ENCODE data around the gene CACNA1A.

CACNA1A gene

GRCh38 chr19:13297023-13297422 is 209.3 kb downstream of the CACNA1A start:
- H3K4me3 ChIP-seq (ENCODE audit: low read length), result no peak overlapping the region
- no peak for TF ChIP-seq CTCF (conservative IDR thresholded peaks at IDR 0.05; ENCODE audit: low read length)
- no peak for DNase-seq (ENCODE audit: low read depth)

GRCh38 chr19:13294812-13295567 is 211.3 kb downstream of the CACNA1A start:
- TF ChIP-seq CTCF (conservative IDR thresholded peaks at IDR 0.05; ENCODE audit: low read length), result no peak
- no peak overlapping the region for H3K4me3 ChIP-seq (ENCODE audit: low read length)
- no peak for DNase-seq (ENCODE audit: low read depth)

GRCh38 chr19:13291913-13292312 is 214.4 kb downstream of the CACNA1A start:
- DNase-seq (ENCODE audit: low read depth), result no peak
- TF ChIP-seq CTCF (conservative IDR thresholded peaks at IDR 0.05; ENCODE audit: low read length), result no peak
- no peak overlapping the region for H3K4me3 ChIP-seq (ENCODE audit: low read length)

GRCh38 chr19:13290741-13291140 is 215.5 kb downstream of the CACNA1A start:
- no peak for DNase-seq (ENCODE audit: low read depth)
- no peak for TF ChIP-seq CTCF (conservative IDR thresholded peaks at IDR 0.05; ENCODE audit: low read length)

GRCh38 chr19:13289295-13289694 is 217.0 kb downstream of the CACNA1A start:
- TF ChIP-seq CTCF (conservative IDR thresholded peaks at IDR 0.05; ENCODE audit: low read length), result no peak
- no peak for DNase-seq (ENCODE audit: low read depth)
- H3K4me3 ChIP-seq (ENCODE audit: low read length), result no peak overlapping the region

More at GRCh38 chr19:13290741-13291140, 215.5 kb downstream of the CACNA1A start:
- H3K4me3 ChIP-seq (ENCODE audit: low read length), result no peak overlapping the region

- TF ChIP-seq CTCF (conservative IDR thresholded peaks at IDR 0.05; ENCODE audit: low read length), result no peak
- DNase-seq (ENCODE audit: low read depth), result no peak
- H3K4me3 ChIP-seq (ENCODE audit: low read length), result no peak overlapping the region
These were observed 219.9 kb downstream of the CACNA1A start for GRCh38 chr19:13286195-13286985.

Data from AG10803 (cell line).